Esophagus (tissue), 2 donors: ENCODE measurements around the gene OPCML. TPM values are rescaled to one million over a fixed set of nuclear protein-coding genes. Genes with fewer than 3 reads are reported as not detected.

Source experiments
- H3K27ac ChIP-seq, 2 donors: one replicate each; pipeline ENCODE4 v1.5.1; 2013; ENCODE audit warnings: low read depth in 2 of 2, mild to moderate bottlenecking in 2 of 2, inconsistent platforms in 1 of 2, low read length in 1 of 2, moderate library complexity in 1 of 2
- H3K27me3 ChIP-seq, 2 donors: one replicate each; pipeline ENCODE4 v1.6.1; 2013; ENCODE audit warnings: low read length in 2 of 2, control low read depth in 1 of 2, mild to moderate bottlenecking in 1 of 2; ENCODE audit not compliant: insufficient read depth in 2 of 2, control insufficient read depth in 1 of 2
- H3K36me3 ChIP-seq, 2 donors: one replicate each; pipeline ENCODE4 v1.6.1; 2013; ENCODE audit warnings: low read length in 1 of 2; ENCODE audit not compliant: control insufficient read depth in 2 of 2, insufficient read depth in 2 of 2
- H3K4me1 ChIP-seq, 2 donors: one replicate each; pipeline ENCODE4 v1.6.1; 2013; ENCODE audit warnings: low read length in 1 of 2; ENCODE audit not compliant: control insufficient read depth in 2 of 2, insufficient read depth in 2 of 2
- H3K4me3 ChIP-seq, 2 donors: one replicate each; pipeline ENCODE4 v1.5.1; 2013; ENCODE audit warnings: low read length in 2 of 2, mild to moderate bottlenecking in 2 of 2, low read depth in 1 of 2, moderate library complexity in 1 of 2
- H3K9me3 ChIP-seq, 2 donors: one replicate each; pipeline ENCODE4 v1.6.1; 2013; ENCODE audit warnings: mild to moderate bottlenecking in 2 of 2, low read depth in 1 of 2, low read length in 1 of 2, moderate library complexity in 1 of 2; ENCODE audit not compliant: control insufficient read depth in 2 of 2, insufficient read depth in 1 of 2
- WGBS, 2 donors: extraction: QIAGEN DNeasy Blood & Tissue Kit; methylation state at CpG; one replicate each; pipeline ENCODE4 v1.1.7; 2013; 5-methylcytosine and 5-hydroxymethylcytosine counted together
- polyA plus RNA-seq, 2 donors: library from polyadenylated mRNA; stranded (reverse); fragments of 200-250 nt; gene quantifications; one replicate each; pipeline ENCODE4 v1.2.3, GENCODE V29; 2013
- donor health status: healthy with polysubstance abuse.
- donor health status: Bipolar disorder and iron deficiency.

The OPCML gene
- polyA plus RNA-seq, 2 donors: 0.04 to 0.05 TPM

GRCh38 chr11:133361689-133361994 lies 170.7 kb downstream of the OPCML start:
- WGBS, 2 donors: 96% methylated on average over 21 of the region's 21 CpGs
- H3K4me1 ChIP-seq: no peaks in the 10 kb centered on the region
- H3K27ac ChIP-seq: no peak overlapping the region
- H3K27me3 ChIP-seq: no peaks in the 10 kb centered on the region
- H3K4me3 ChIP-seq: no peak overlapping the region
- H3K9me3 ChIP-seq: no peaks in the 10 kb centered on the region
- no peaks in the 10 kb centered on the region for H3K36me3 ChIP-seq

- Histone ChIP-seq H3K9me3 (no peaks in the 10 kb centered on the region), H3K36me3 (no peaks in the 10 kb centered on the region), H3K27me3 (no peaks in the 10 kb centered on the region), H3K4me3 (no peak overlapping the region), H3K4me1 (no peaks in the 10 kb centered on the region), H3K27ac (no peak overlapping the region)
- 95% methylated on average over 54 of the region's 54 CpGs for WGBS, 2 donors
Measured at GRCh38 chr11:133360860-133361688, 171.2 kb downstream of the OPCML start.

GRCh38 chr11:133355095-133355494 lies 177.2 kb downstream of the OPCML start:
- H3K4me1 ChIP-seq: no peaks in the 10 kb centered on the region
- no peak overlapping the region for H3K4me3 ChIP-seq
- no peaks in the 10 kb centered on the region for H3K27me3 ChIP-seq
- H3K36me3 ChIP-seq: no peaks in the 10 kb centered on the region
- H3K27ac ChIP-seq: no peak overlapping the region
- WGBS, 2 donors: 36 to 40% methylated on average over 2 of the region's 2 CpGs
- peaks cover 0 to 2% of the 10 kb centered on the region in 2 donors for H3K9me3 ChIP-seq

GRCh38 chr11:133354069-133354468 lies 178.2 kb downstream of the OPCML start:
- no peak overlapping the region for H3K4me3 ChIP-seq
- 79 to 82% methylated on average over 4 of the region's 4 CpGs for WGBS, 2 donors
- peaks cover 0 to 2% of the 10 kb centered on the region in 2 donors for H3K9me3 ChIP-seq
- H3K4me1 ChIP-seq: no peaks in the 10 kb centered on the region
- no peaks in the 10 kb centered on the region for H3K27me3 ChIP-seq
- no peaks in the 10 kb centered on the region for H3K36me3 ChIP-seq
- H3K27ac ChIP-seq: no peak overlapping the region

GRCh38 chr11:133350045-133350444 lies 182.3 kb downstream of the OPCML start:
- H3K36me3 ChIP-seq: no peaks in the 10 kb centered on the region
- 66 to 71% methylated on average over 3 of the region's 3 CpGs for WGBS, 2 donors
- no peak overlapping the region for H3K4me3 ChIP-seq
- H3K9me3 ChIP-seq: peaks cover 0 to 2% of the 10 kb centered on the region in 2 donors
- no peaks in the 10 kb centered on the region for H3K4me1 ChIP-seq
- H3K27ac ChIP-seq: no peak overlapping the region
- H3K27me3 ChIP-seq: no peaks in the 10 kb centered on the region

GRCh38 chr11:133347988-133348387 lies 184.3 kb downstream of the OPCML start:
- Histone ChIP-seq H3K27me3 (no peaks in the 10 kb centered on the region), H3K27ac (no peak overlapping the region), H3K4me3 (no peak overlapping the region), H3K9me3 (no peaks in the 10 kb centered on the region), H3K36me3 (no peaks in the 10 kb centered on the region), H3K4me1 (peaks cover 0 to 2% of the 10 kb centered on the region in 2 donors)
- WGBS, 2 donors: 78 to 79% methylated on average over 5 of the region's 5 CpGs

- Histone ChIP-seq H3K27ac (no peak overlapping the region), H3K9me3 (no peaks in the 10 kb centered on the region), H3K4me3 (no peak overlapping the region), H3K4me1 (peaks cover 0 to 2% of the 10 kb centered on the region in 2 donors), H3K36me3 (no peaks in the 10 kb centered on the region), H3K27me3 (no peaks in the 10 kb centered on the region)
- WGBS, 2 donors: 82 to 89% methylated on average over 5 of the region's 5 CpGs
Measured at GRCh38 chr11:133346137-133346536, 186.2 kb downstream of the OPCML start.

GRCh38 chr11:133343951-133344350 lies 188.3 kb downstream of the OPCML start:
- Histone ChIP-seq H3K4me3 (no peak overlapping the region), H3K9me3 (no peaks in the 10 kb centered on the region), H3K27me3 (no peaks in the 10 kb centered on the region), H3K27ac (no peak overlapping the region), H3K4me1 (peaks cover 0 to 2% of the 10 kb centered on the region in 2 donors), H3K36me3 (no peaks in the 10 kb centered on the region)
- 33 to 42% methylated on average over 9 of the region's 9 CpGs for WGBS, 2 donors

GRCh38 chr11:133339495-133340140 lies 192.7 kb downstream of the OPCML start:
- H3K36me3 ChIP-seq: no peaks in the 10 kb centered on the region
- H3K9me3 ChIP-seq: peaks cover 1 to 2% of the 10 kb centered on the region in 2 donors
- H3K27ac ChIP-seq: no peak overlapping the region
- no peak overlapping the region for H3K4me3 ChIP-seq
- no peaks in the 10 kb centered on the region for H3K27me3 ChIP-seq
- peaks cover 0 to 2% of the 10 kb centered on the region in 2 donors for H3K4me1 ChIP-seq
- WGBS, 2 donors: 68 to 69% methylated on average over 5 of the region's 5 CpGs

GRCh38 chr11:133338588-133338987 lies 193.7 kb downstream of the OPCML start:
- Histone ChIP-seq H3K27me3 (no peaks in the 10 kb centered on the region), H3K4me3 (no peak overlapping the region), H3K27ac (no peak overlapping the region), H3K9me3 (peaks cover 1 to 2% of the 10 kb centered on the region in 2 donors), H3K4me1 (no peaks in the 10 kb centered on the region), H3K36me3 (no peaks in the 10 kb centered on the region)
- WGBS, 2 donors: 75 to 81% methylated on average over 2 of the region's 2 CpGs
